ENCODE data around the gene ST6GALNAC1. TPM values are rescaled to one million over a fixed set of nuclear protein-coding genes. Genes with fewer than 3 reads are reported as not detected.

ST6GALNAC1 gene
- total RNA-seq, 1 donor from 2014 or later: 0.77 TPM

GRCh38 chr17:76657505-76658241 is 14.1 kb upstream of the ST6GALNAC1 start:
- no peak overlapping the region for H3K4me3 Mint-ChIP-seq (ENCODE audit: unreplicated experiment)
- peaks cover 7% of the 10 kb centered on the region for H3K4me1 Mint-ChIP-seq (ENCODE audit: unreplicated experiment)
- H3K9me3 Mint-ChIP-seq (ENCODE audit: unreplicated experiment): no peaks in the 10 kb centered on the region
- no peak for DNase-seq (ENCODE audit: low spot score)
- TF ChIP-seq, protein P1, sequence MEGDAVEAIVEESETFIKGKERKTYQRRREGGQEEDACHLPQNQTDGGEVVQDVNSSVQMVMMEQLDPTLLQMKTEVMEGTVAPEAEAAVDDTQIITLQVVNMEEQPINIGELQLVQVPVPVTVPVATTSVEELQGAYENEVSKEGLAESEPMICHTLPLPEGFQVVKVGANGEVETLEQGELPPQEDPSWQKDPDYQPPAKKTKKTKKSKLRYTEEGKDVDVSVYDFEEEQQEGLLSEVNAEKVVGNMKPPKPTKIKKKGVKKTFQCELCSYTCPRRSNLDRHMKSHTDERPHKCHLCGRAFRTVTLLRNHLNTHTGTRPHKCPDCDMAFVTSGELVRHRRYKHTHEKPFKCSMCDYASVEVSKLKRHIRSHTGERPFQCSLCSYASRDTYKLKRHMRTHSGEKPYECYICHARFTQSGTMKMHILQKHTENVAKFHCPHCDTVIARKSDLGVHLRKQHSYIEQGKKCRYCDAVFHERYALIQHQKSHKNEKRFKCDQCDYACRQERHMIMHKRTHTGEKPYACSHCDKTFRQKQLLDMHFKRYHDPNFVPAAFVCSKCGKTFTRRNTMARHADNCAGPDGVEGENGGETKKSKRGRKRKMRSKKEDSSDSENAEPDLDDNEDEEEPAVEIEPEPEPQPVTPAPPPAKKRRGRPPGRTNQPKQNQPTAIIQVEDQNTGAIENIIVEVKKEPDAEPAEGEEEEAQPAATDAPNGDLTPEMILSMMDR (IDR thresholded peaks at IDR 0.05; ENCODE audit: unreplicated experiment): no peak
- no peaks in the 10 kb centered on the region for H3K27me3 Mint-ChIP-seq (ENCODE audit: unreplicated experiment)
- no peaks in the 10 kb centered on the region for H3K36me3 Mint-ChIP-seq (ENCODE audit: low read depth, unreplicated experiment)
- H3K27ac Mint-ChIP-seq (ENCODE audit: unreplicated experiment): no peak overlapping the region

- DNase-seq (ENCODE audit: low spot score): no peak
- no peaks in the 10 kb centered on the region for H3K36me3 Mint-ChIP-seq (ENCODE audit: low read depth, unreplicated experiment)
- H3K4me1 Mint-ChIP-seq (ENCODE audit: unreplicated experiment): peaks cover 3% of the 10 kb centered on the region
- no peak overlapping the region for H3K27ac Mint-ChIP-seq (ENCODE audit: unreplicated experiment)
- no peaks in the 10 kb centered on the region for H3K9me3 Mint-ChIP-seq (ENCODE audit: unreplicated experiment)
- H3K4me3 Mint-ChIP-seq (ENCODE audit: unreplicated experiment): no peak overlapping the region
- H3K27me3 Mint-ChIP-seq (ENCODE audit: unreplicated experiment): peaks cover 1% of the 10 kb centered on the region
- TF ChIP-seq, protein P1 (IDR thresholded peaks at IDR 0.05; ENCODE audit: unreplicated experiment): no peak
Observed at GRCh38 chr17:76654408-76654807, 10.9 kb upstream of the ST6GALNAC1 start.

- H3K27ac Mint-ChIP-seq (ENCODE audit: unreplicated experiment): no peak overlapping the region
- no peak overlapping the region for H3K4me3 Mint-ChIP-seq (ENCODE audit: unreplicated experiment)
- TF ChIP-seq, protein P1 (IDR thresholded peaks at IDR 0.05; ENCODE audit: unreplicated experiment): no peak
- H3K9me3 Mint-ChIP-seq (ENCODE audit: unreplicated experiment): no peaks in the 10 kb centered on the region
- no peaks in the 10 kb centered on the region for H3K4me1 Mint-ChIP-seq (ENCODE audit: unreplicated experiment)
- no peak for DNase-seq (ENCODE audit: low spot score)
- peaks cover 1% of the 10 kb centered on the region for H3K27me3 Mint-ChIP-seq (ENCODE audit: unreplicated experiment)
- H3K36me3 Mint-ChIP-seq (ENCODE audit: low read depth, unreplicated experiment): no peaks in the 10 kb centered on the region
Observed at GRCh38 chr17:76650504-76650903, 6.9 kb upstream of the ST6GALNAC1 start.

- no peak for DNase-seq (ENCODE audit: low spot score)
- TF ChIP-seq, protein P1 (IDR thresholded peaks at IDR 0.05; ENCODE audit: unreplicated experiment): no peak
- Mint-ChIP-seq H3K9me3 (ENCODE audit: unreplicated experiment) (no peaks in the 10 kb centered on the region), H3K4me3 (ENCODE audit: unreplicated experiment) (no peak overlapping the region), H3K36me3 (ENCODE audit: low read depth, unreplicated experiment) (no peaks in the 10 kb centered on the region), H3K27me3 (ENCODE audit: unreplicated experiment) (peaks cover 1% of the 10 kb centered on the region), H3K4me1 (ENCODE audit: unreplicated experiment) (peaks cover 17% of the 10 kb centered on the region), H3K27ac (ENCODE audit: unreplicated experiment) (no peak overlapping the region)
Observed at GRCh38 chr17:76646712-76647111, 3.2 kb upstream of the ST6GALNAC1 start.

DNA sequence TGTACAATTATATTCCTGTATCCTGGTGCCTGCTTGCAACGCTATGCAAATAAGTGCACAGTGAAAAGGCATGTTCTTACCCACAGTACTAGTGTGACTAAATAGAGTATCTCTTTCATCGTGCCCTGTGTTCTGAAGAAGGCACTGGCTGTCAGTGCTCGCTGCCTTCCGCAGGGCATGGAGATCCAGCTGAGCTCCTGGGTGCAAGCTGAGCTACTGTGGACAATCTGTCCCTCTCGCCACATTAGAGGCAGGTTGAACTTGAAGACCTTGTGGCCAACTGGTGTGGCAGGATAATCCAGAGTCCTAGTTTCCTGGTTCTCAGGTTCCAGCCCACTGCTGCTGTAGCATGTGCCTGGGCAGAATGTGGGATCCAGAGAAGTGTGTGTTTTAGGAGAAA is 1.9 kb upstream of the ST6GALNAC1 start:
- Mint-ChIP-seq H3K27ac (ENCODE audit: unreplicated experiment) (no peak overlapping the region), H3K4me1 (ENCODE audit: unreplicated experiment) (peaks cover 17% of the 10 kb centered on the region), H3K36me3 (ENCODE audit: low read depth, unreplicated experiment) (no peaks in the 10 kb centered on the region)

More for the DNA sequence above, 1.9 kb upstream of the ST6GALNAC1 start:
- TF ChIP-seq, protein P1 (IDR thresholded peaks at IDR 0.05; ENCODE audit: unreplicated experiment): no peak
- DNase-seq (ENCODE audit: low spot score): no peak
- Mint-ChIP-seq H3K9me3 (ENCODE audit: unreplicated experiment) (no peaks in the 10 kb centered on the region), H3K27me3 (ENCODE audit: unreplicated experiment) (peaks cover 1% of the 10 kb centered on the region), H3K4me3 (ENCODE audit: unreplicated experiment) (no peak overlapping the region)
